Astrocyte (in vitro differentiated cells and primary cell): ENCODE results near the gene C1orf21.

ENCODE experiments used
- EZH2 ChIP-seq: IDR thresholded peaks from 2 replicates; pipeline ENCODE4 v1.6.1; 2012; ENCODE audit warnings: mild to moderate bottlenecking, low read length, inconsistent platforms; ENCODE audit not compliant: insufficient read depth
- TF ChIP-seq, protein P1 (sequence below): IDR thresholded peaks from 2 replicates; pipeline ENCODE4 v1.5.1; 2011; ENCODE audit warnings: low read depth, mild to moderate bottlenecking, inconsistent platforms, low read length, moderate library complexity; ENCODE audit not compliant: insufficient read depth

DNA sequence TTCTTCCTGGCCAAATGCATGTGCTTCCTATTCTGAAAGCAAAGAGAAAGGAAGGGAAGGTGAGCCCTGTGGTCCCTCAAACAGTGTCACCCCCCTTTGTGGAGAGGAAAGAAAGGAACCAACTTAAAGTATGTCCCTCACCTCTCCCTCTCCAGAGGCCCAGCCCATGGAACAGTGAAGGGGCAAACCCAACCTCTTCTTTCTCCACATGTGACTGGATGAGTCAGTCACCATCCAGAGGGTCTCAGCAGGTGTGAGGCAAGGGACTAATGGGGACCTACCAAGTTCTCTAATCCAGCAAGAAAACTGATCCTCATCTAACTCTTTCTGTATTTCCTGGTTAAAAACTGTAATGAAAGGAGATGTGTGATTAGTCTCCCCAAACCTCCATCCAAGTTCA lies 222.2 kb downstream of the C1orf21 start:
- TF ChIP-seq, protein P1, sequence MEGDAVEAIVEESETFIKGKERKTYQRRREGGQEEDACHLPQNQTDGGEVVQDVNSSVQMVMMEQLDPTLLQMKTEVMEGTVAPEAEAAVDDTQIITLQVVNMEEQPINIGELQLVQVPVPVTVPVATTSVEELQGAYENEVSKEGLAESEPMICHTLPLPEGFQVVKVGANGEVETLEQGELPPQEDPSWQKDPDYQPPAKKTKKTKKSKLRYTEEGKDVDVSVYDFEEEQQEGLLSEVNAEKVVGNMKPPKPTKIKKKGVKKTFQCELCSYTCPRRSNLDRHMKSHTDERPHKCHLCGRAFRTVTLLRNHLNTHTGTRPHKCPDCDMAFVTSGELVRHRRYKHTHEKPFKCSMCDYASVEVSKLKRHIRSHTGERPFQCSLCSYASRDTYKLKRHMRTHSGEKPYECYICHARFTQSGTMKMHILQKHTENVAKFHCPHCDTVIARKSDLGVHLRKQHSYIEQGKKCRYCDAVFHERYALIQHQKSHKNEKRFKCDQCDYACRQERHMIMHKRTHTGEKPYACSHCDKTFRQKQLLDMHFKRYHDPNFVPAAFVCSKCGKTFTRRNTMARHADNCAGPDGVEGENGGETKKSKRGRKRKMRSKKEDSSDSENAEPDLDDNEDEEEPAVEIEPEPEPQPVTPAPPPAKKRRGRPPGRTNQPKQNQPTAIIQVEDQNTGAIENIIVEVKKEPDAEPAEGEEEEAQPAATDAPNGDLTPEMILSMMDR, result no peak
- TF ChIP-seq EZH2, result no peak
